Nephron progenitor cell (in vitro differentiated cells): ENCODE results near the gene MAP3K15.

Source experiments
- DNase-seq: peaks from one replicate; pipeline ENCODE4 v3.0.0; 2021
- H3K27ac Mint-ChIP-seq: 2 replicates; pipeline ENCODE4 v1.8.0; 2021; ENCODE audit warnings: mild to moderate bottlenecking, moderate library complexity, mixed read lengths
- H3K27me3 Mint-ChIP-seq: 2 replicates; pipeline ENCODE4 v1.8.0; 2021; ENCODE audit warnings: mild to moderate bottlenecking, low read depth, mixed read lengths; ENCODE audit not compliant: poor library complexity
- H3K36me3 Mint-ChIP-seq: 2 replicates; pipeline ENCODE4 v1.8.0; 2021; ENCODE audit warnings: low read depth, mixed read lengths
- H3K4me1 Mint-ChIP-seq: 2 replicates; pipeline ENCODE4 v1.8.0; 2021; ENCODE audit warnings: mixed read lengths
- H3K4me3 Mint-ChIP-seq: 2 replicates; pipeline ENCODE4 v1.8.0; 2021; ENCODE audit warnings: mild to moderate bottlenecking, moderate library complexity, mixed read lengths
- H3K9me3 Mint-ChIP-seq: 2 replicates; pipeline ENCODE4 v1.8.0; 2021; ENCODE audit warnings: mild to moderate bottlenecking, moderate library complexity, mixed read lengths
- TF ChIP-seq, protein P1 (sequence below): fragments of 200-600 bp; sonication (generic); IDR thresholded peaks from 2 replicates; pipeline ENCODE4 v1.5.0; 2021; ENCODE audit warnings: antibody characterized with exemption

MAP3K15 gene

DNA sequence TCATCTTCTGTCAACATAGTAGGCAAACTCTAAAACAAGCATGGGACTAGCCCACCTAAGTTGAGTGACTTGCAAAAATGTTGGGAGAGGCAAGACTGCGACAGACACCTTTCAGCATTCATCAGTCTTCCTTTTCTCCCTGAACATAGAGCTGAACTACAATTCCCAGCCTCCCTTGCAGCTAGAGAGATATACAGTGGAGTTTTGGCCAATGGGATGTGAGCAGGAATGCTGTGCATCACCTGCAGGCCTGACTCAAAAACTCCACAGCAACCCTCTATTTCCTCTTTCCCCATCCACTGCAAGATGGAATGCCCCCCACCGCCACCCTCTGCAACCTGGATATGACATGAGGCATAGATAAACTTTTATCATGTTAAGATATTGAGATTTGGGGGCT, 105.0 kb downstream of the MAP3K15 start:
- TF ChIP-seq, protein P1, sequence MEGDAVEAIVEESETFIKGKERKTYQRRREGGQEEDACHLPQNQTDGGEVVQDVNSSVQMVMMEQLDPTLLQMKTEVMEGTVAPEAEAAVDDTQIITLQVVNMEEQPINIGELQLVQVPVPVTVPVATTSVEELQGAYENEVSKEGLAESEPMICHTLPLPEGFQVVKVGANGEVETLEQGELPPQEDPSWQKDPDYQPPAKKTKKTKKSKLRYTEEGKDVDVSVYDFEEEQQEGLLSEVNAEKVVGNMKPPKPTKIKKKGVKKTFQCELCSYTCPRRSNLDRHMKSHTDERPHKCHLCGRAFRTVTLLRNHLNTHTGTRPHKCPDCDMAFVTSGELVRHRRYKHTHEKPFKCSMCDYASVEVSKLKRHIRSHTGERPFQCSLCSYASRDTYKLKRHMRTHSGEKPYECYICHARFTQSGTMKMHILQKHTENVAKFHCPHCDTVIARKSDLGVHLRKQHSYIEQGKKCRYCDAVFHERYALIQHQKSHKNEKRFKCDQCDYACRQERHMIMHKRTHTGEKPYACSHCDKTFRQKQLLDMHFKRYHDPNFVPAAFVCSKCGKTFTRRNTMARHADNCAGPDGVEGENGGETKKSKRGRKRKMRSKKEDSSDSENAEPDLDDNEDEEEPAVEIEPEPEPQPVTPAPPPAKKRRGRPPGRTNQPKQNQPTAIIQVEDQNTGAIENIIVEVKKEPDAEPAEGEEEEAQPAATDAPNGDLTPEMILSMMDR, result no peak
- H3K4me3 Mint-ChIP-seq, result no peak overlapping the region

DNA sequence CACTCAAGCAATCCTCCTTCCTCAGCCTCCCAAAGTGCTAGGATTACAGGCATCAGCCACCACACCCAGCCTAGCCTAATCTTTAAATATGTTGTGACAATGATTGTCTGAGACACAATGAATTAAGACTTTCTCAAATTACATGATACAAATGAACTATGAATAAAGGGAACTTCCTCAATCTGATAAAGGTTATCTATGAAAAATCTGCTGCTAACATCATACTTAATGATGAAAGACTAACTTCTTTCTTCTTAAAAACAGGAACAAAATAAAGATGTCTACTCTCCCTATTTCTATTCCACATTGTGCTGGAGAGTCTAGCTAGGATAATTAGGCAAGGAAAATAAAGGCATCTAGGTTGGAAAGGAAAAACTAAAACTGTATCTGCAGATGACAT, 111.6 kb downstream of the MAP3K15 start:
- Mint-ChIP-seq H3K27me3 (peaks cover 7% of the 10 kb centered on the region), H3K9me3 (peaks cover 44% of the 10 kb centered on the region), H3K36me3 (no peaks in the 10 kb centered on the region), H3K27ac (no peak overlapping the region), H3K4me1 (no peaks in the 10 kb centered on the region), H3K4me3 (no peak overlapping the region)
- no peak for DNase-seq
- TF ChIP-seq, protein P1, result no peak

More for the DNA sequence above, 105.0 kb downstream of the MAP3K15 start:
- peaks cover 59% of the 10 kb centered on the region for H3K9me3 Mint-ChIP-seq
- H3K4me1 Mint-ChIP-seq, result no peaks in the 10 kb centered on the region
- no peaks in the 10 kb centered on the region for H3K36me3 Mint-ChIP-seq
- H3K27ac Mint-ChIP-seq, result no peak overlapping the region
- H3K27me3 Mint-ChIP-seq, result peaks cover 3% of the 10 kb centered on the region
- no peak for DNase-seq

DNA sequence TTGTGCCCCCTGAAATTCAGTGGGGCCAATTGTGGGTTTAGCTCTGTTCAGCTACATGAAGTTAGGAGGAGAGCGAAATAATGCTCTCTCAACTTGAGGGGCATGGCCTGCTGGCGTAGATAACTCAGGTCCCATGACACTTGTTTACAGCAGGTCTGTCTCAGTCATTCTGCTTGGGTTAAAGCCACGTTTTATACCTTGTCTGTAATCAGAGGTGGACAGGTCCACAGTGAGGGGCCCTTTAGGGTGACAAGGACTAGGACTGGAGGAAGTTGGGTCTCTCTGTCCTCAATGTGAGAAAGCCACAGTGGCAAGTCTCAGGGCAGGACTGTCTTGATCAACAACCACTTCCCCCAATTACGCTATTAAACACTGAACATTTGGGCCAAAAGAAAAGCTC, 122.6 kb downstream of the MAP3K15 start:
- TF ChIP-seq, protein P1, result no peak
- Mint-ChIP-seq H3K27me3 (peaks cover 5% of the 10 kb centered on the region), H3K9me3 (peaks cover 44% of the 10 kb centered on the region), H3K4me1 (no peaks in the 10 kb centered on the region), H3K36me3 (no peaks in the 10 kb centered on the region), H3K4me3 (no peak overlapping the region), H3K27ac (no peak overlapping the region)
- DNase-seq, result no peak

DNA sequence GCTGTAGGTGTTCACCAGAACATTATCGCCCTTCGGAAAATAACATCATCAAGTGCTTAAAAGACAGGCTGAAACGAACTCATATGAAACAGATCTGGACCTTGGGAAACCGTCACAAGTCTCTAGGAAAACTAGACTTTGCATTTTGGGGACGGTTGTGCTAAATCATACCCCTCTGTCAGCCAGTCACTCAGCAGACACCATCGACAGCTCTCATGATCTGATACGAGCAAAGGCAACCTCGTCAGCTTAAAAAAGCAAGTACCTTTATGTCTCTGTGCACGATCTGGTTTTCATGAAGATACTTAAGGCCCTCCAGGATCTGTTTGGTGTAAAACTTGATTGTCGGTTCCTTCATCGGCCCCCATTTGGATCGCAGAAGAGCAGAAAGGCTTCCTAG, 123.2 kb downstream of the MAP3K15 start:
- peaks cover 5% of the 10 kb centered on the region for H3K27me3 Mint-ChIP-seq
- TF ChIP-seq, protein P1, result no peak
- no peaks in the 10 kb centered on the region for H3K36me3 Mint-ChIP-seq
- no peak overlapping the region for H3K27ac Mint-ChIP-seq
- peaks cover 49% of the 10 kb centered on the region for H3K9me3 Mint-ChIP-seq
- no peak for DNase-seq
- H3K4me3 Mint-ChIP-seq, result no peak overlapping the region
- H3K4me1 Mint-ChIP-seq, result no peaks in the 10 kb centered on the region

DNA sequence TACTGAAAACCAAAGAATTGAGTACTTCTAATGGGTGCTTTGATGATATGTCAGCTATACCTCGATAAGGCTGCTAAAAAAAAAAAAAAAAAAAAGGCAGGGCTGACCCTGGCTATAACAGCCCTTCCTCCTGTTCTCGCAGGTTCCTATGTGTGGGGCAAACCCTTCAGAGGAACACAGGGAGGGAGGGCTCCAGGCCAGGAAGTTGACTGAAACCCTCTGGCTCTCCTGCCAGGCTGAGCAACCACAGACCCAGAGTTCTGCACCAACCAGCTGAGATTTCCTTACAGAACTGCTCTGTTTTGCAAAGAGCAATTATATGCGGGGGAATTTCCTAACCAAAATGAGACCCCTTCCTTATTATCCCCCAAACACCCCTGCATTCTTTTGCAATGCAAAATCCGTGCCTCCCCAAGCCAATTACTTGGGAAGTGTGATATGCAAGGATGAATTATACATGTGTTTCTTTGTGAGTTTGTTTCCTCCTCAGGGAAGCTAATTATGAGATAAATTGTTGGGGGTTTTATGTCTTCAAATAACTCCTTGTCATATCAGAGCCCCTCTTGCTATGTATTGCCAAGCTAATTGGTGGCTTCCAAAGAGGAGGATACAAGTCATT, 126.0 kb downstream of the MAP3K15 start:
- no peak overlapping the region for H3K4me3 Mint-ChIP-seq
- H3K27ac Mint-ChIP-seq, result no peak overlapping the region
- peaks cover 5% of the 10 kb centered on the region for H3K27me3 Mint-ChIP-seq
- no peaks in the 10 kb centered on the region for H3K4me1 Mint-ChIP-seq
- no peak for DNase-seq
- TF ChIP-seq, protein P1, result no peak
- H3K9me3 Mint-ChIP-seq, result peaks cover 50% of the 10 kb centered on the region
- no peaks in the 10 kb centered on the region for H3K36me3 Mint-ChIP-seq

DNA sequence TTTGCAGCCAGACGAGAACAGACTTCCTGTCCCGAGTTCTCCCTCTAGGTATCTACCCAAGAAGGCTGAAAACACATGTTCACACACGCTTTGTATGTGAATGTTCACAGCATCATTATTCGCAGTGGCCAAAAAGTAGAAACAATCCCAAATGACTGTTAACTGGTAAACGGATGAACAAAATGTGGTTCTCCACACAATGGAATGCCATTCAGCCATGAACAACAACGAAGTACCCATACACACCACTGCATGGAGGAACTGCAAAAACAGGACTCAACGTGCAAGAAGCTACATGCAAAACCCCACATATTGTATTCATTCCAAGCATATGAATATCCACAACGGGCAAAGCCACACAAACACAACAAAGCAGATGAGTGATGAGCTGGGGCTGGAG, 126.6 kb downstream of the MAP3K15 start:
- Mint-ChIP-seq H3K9me3 (peaks cover 52% of the 10 kb centered on the region), H3K27ac (no peak overlapping the region), H3K36me3 (no peaks in the 10 kb centered on the region), H3K4me1 (no peaks in the 10 kb centered on the region), H3K27me3 (peaks cover 5% of the 10 kb centered on the region), H3K4me3 (no peak overlapping the region)
- TF ChIP-seq, protein P1, result no peak
- DNase-seq, result no peak
